A549 (cell line): Measurements from ENCODE around the gene SRF. TPM values are rescaled to one million over a fixed set of nuclear protein-coding genes. Genes with fewer than 3 reads are reported as not detected.

Experiments
- ATAC-seq, 2 experiments: fragments of 200-7000 bp in 1 of 2; fragments of >200 bp in 1 of 2; cut with Nextera tagmentation in 1 of 2; cut with Tn5 transposase in 1 of 2; 3 replicates each; pipeline versions ENCODE4 v1.8.0 to v1.9.1; 2018 to 2020; ENCODE audit warnings: mild to moderate bottlenecking in 1 of 2, moderate library complexity in 1 of 2
- CTCF ChIA-PET: fragments of 300-600 bp; sonication (Branson Sonifier 250); formaldehyde crosslinking; extraction: SDS; loops from one replicate; lab custom pipeline; 2021; ENCODE audit warnings: antibody characterized with exemption, inconsistent platforms; lab: Yijun Ruan, JAX
- POLR2A ChIA-PET: fragments of 350-600 bp; formaldehyde crosslinking; extraction: SDS; loops from one replicate; lab custom pipeline; 2021; ENCODE audit warnings: antibody characterized with exemption, inconsistent platforms; lab: Yijun Ruan, JAX
- DNase-seq, 2 experiments: peaks; one replicate each; pipeline versions ENCODE4 v3.0.0 to v3.0.0-alpha.2; 2011 to 2016; ENCODE audit warnings: low read depth in 1 of 2, low spot score in 1 of 2
- FAIRE-seq: peaks from 2 replicates; lab custom pipeline; 2011; peaks lifted over from hg19 to GRCh38; lab: Jason Lieb, UNC
- H3K27ac ChIP-seq, 2 experiments: fragments of >200 bp; sonication (Bioruptor Twin); formaldehyde crosslinking; 3 replicates each; pipeline ENCODE4 v1.5.1; 2016 to 2017
- H3K4me1 ChIP-seq: fragments of >200 bp; sonication (Bioruptor Twin); formaldehyde crosslinking; 3 replicates; pipeline ENCODE4 v1.6.1; 2016
- H3K4me2 ChIP-seq: fragments of >200 bp; sonication (Bioruptor Twin); formaldehyde crosslinking; 3 replicates; pipeline ENCODE4 v1.6.1; 2016
- H3K4me3 ChIP-seq: fragments of >200 bp; sonication (Bioruptor Twin); formaldehyde crosslinking; 3 replicates; pipeline ENCODE4 v1.5.1; 2016
- H3K9me3 ChIP-seq: fragments of >200 bp; sonication (Bioruptor Twin); formaldehyde crosslinking; 3 replicates; pipeline ENCODE4 v1.6.1; 2016
- CBX2 ChIP-seq: fragments of 200-600 bp; sonication (generic); IDR thresholded peaks from 2 replicates; pipeline ENCODE4 v1.6.1; 2016; ENCODE audit warnings: low read depth, mild to moderate bottlenecking, borderline replicate concordance
- CBX8 ChIP-seq: fragments of 200-600 bp; sonication (generic); IDR thresholded peaks from 2 replicates; pipeline ENCODE4 v1.6.1; 2016
- CHD2 ChIP-seq: fragments of 150-350 bp; IDR thresholded peaks from 2 replicates; pipeline ENCODE4 v1.6.1; 2014; ENCODE audit warnings: low read length; ENCODE audit not compliant: partially characterized antibody
- CHD4 ChIP-seq: fragments of 200-600 bp; sonication (generic); IDR thresholded peaks from 2 replicates; pipeline ENCODE4 v1.6.1; 2016; ENCODE audit warnings: antibody characterized with exemption, mild to moderate bottlenecking, borderline replicate concordance
- EHMT2 ChIP-seq: fragments of 200-600 bp; sonication (generic); IDR thresholded peaks from 2 replicates; pipeline ENCODE4 v1.6.1; 2016; ENCODE audit warnings: antibody characterized with exemption, low read depth, mild to moderate bottlenecking, moderate library complexity
- EP300 ChIP-seq, 2 experiments: fragments of >200 bp; sonication (Bioruptor Twin); formaldehyde crosslinking; IDR thresholded peaks; 2 replicates in 1 of 2; 3 replicates in 1 of 2; pipeline ENCODE4 v1.6.1; 2016 to 2017
- FOXS1 ChIP-seq: fragments of 250-450 bp; sonication (Bioruptor Pico); IDR thresholded peaks from 2 replicates; pipeline ENCODE4 v1.5.0; 2020; ENCODE audit warnings: mild to moderate bottlenecking, moderate library complexity
- GATA3 ChIP-seq: IDR thresholded peaks from 2 replicates; pipeline ENCODE4 v1.6.1; 2012; ENCODE audit warnings: borderline replicate concordance
- HDAC2 ChIP-seq: fragments of 200-600 bp; sonication (generic); IDR thresholded peaks from 2 replicates; pipeline ENCODE4 v1.6.1; 2016
- HEYL ChIP-seq: fragments of 250-450 bp; sonication (Bioruptor Pico); IDR thresholded peaks from 2 replicates; pipeline ENCODE4 v1.8.0; 2021; ENCODE audit warnings: mild to moderate bottlenecking, moderate library complexity
- HOXB13 ChIP-seq: fragments of 250-450 bp; sonication (Bioruptor Pico); IDR thresholded peaks from 2 replicates; pipeline ENCODE4 v1.5.0; 2020; ENCODE audit warnings: low read depth, mild to moderate bottlenecking, moderate library complexity
- JUN ChIP-seq, 2 experiments: fragments of >200 bp; sonication (Bioruptor Twin); formaldehyde crosslinking; IDR thresholded peaks; 2 replicates in 1 of 2; 3 replicates in 1 of 2; pipeline ENCODE4 v1.6.1; 2016 to 2017
- MYC ChIP-seq: IDR thresholded peaks from 2 replicates; pipeline ENCODE4 v1.6.1; 2012; ENCODE audit warnings: mild to moderate bottlenecking, inconsistent platforms, low read length, improper control_type of control experiment, borderline replicate concordance
- POLR2AphosphoS2 ChIP-seq: conservative IDR thresholded peaks from 2 replicates; pipeline ENCODE4 v1.6.1; 2012; ENCODE audit warnings: low read length, improper control_type of control experiment, inconsistent platforms
- RARB ChIP-seq: fragments of 250-450 bp; sonication (Bioruptor Pico); IDR thresholded peaks from 2 replicates; pipeline ENCODE4 v1.8.0; 2021; ENCODE audit warnings: mild to moderate bottlenecking, moderate library complexity
- RFX5 ChIP-seq: fragments of 450-650 bp; IDR thresholded peaks from 2 replicates; pipeline ENCODE4 v1.7.1; 2014; ENCODE audit warnings: antibody characterized with exemption, mild to moderate bottlenecking, moderate library complexity
- SREBF2 ChIP-seq: fragments of 450-650 bp; IDR thresholded peaks from 2 replicates; pipeline ENCODE4 v1.6.1; 2014; ENCODE audit warnings: mild to moderate bottlenecking, moderate library complexity
- TFCP2L1 ChIP-seq: fragments of 250-450 bp; sonication (Bioruptor Pico); IDR thresholded peaks from 2 replicates; pipeline ENCODE4 v1.5.0; 2021; ENCODE audit warnings: mild to moderate bottlenecking
- ZC3H11A ChIP-seq: fragments of 450-650 bp; IDR thresholded peaks from 2 replicates; pipeline ENCODE4 v1.6.1; 2014; ENCODE audit warnings: antibody characterized with exemption, mild to moderate bottlenecking
- ZSCAN20 ChIP-seq: fragments of 250-450 bp; sonication (Bioruptor Pico); IDR thresholded peaks from 2 replicates; pipeline ENCODE4 v1.8.0; 2022; ENCODE audit warnings: mild to moderate bottlenecking, moderate library complexity
- WGBS: methylation state at CpG from one replicate; pipeline ENCODE4 v1.1.6; 2017; ENCODE audit errors: missing lambda C conversion rate; 5-methylcytosine and 5-hydroxymethylcytosine counted together
- polyA plus RNA-seq, 4 experiments: library from polyadenylated mRNA; depleted of rRNA in 3 of 4; stranded (reverse); fragments of >200 nt; fragmentation: RNase III in 1 of 4; extraction: RNeasy Plus Mini Kit Qiagen cat#74134 plus additional on column Dnase treatment in 1 of 4; gene quantifications; 2 replicates in 3 of 4; 3 replicates in 1 of 4; pipeline ENCODE4 v1.2.3, GENCODE V29; 2011 to 2017
- TF ChIP-seq, protein P1 (sequence below): fragments of 250-450 bp; sonication (Bioruptor Pico); IDR thresholded peaks from 2 replicates; pipeline ENCODE4 v1.5.0; 2021; ENCODE audit warnings: mild to moderate bottlenecking, moderate library complexity, borderline replicate concordance
- TF ChIP-seq, protein P2 (sequence below): fragments of >200 bp; sonication (Bioruptor Twin); formaldehyde crosslinking; IDR thresholded peaks from 2 replicates; pipeline ENCODE4 v1.6.1; 2016
- TF ChIP-seq, protein P3 (sequence below): fragments of >200 bp; sonication (Bioruptor Twin); formaldehyde crosslinking; IDR thresholded peaks from 3 replicates; pipeline ENCODE4 v1.6.1; 2016

The SRF gene
- polyA plus RNA-seq, 2 of the 4 experiments (the other 2 are of a cell fraction) = 14.0 to 16.7 TPM

DNA sequence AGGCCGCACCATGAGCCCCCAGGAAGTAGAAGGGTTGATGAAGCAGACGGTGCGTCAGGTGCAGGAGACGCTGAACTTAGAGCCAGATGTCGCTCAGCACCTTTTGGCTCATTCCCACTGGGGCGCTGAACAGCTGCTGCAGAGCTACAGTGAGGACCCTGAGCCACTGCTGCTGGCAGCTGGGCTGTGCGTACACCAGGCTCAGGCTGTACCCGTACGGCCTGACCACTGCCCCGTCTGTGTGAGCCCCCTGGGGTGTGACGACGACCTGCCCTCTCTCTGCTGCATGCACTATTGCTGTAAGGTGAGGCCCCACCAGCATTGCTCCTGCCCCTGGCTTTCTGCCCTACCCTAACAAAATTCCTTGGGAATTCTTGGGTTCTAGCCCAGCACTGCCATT is 45.1 kb downstream of the SRF start (continued):
- TF ChIP-seq, protein P1, sequence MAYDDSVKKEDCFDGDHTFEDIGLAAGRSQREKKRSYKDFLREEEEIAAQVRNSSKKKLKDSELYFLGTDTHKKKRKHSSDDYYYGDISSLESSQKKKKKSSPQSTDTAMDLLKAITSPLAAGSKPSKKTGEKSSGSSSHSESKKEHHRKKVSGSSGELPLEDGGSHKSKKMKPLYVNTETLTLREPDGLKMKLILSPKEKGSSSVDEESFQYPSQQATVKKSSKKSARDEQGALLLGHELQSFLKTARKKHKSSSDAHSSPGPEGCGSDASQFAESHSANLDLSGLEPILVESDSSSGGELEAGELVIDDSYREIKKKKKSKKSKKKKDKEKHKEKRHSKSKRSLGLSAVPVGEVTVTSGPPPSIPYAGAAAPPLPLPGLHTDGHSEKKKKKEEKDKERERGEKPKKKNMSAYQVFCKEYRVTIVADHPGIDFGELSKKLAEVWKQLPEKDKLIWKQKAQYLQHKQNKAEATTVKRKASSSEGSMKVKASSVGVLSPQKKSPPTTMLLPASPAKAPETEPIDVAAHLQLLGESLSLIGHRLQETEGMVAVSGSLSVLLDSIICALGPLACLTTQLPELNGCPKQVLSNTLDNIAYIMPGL (CRISPR knock-in tag) = no peak
- TF ChIP-seq ZC3H11A (no peak), EHMT2 (no peak), MYC (no peak), CBX2 (no peak), HDAC2 (no peak), RARB (CRISPR knock-in tag) (no peak), EP300 (IDR thresholded peaks at IDR 0.05) (no peak), POLR2AphosphoS2 (no peak)

DNA sequence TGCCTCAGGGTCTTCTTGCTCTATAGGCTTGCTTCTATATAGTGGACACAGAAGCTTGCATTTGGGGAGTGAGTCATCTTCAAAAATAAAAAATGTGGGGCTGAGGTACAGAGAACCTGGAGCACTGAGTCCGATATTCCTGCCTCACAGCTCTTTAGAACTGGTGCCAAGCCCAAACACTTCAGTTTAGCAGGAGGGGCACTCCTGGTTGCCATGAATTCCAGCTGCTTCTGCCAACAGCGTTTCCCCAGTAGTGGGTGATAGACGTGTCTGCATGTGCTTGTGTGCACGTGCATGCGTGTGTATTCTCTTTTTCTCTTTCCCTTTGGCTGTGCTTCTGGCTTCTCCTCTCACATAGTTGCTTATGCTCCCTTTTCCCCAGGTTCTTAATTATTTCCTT is 46.3 kb downstream of the SRF start:
- Histone ChIP-seq H3K4me2 (no peak overlapping the region), H3K4me3 (no peak overlapping the region), H3K4me1 (no peaks in the 10 kb centered on the region), H3K9me3 (no peaks in the 10 kb centered on the region), H3K27ac (no peak overlapping the region)
- ChIA-PET POLR2A (no interaction called here), CTCF (interaction anchor here (5.3 kb wide), 1 partner anchor 12 kb away, joined by 38 read pairs; the partner anchor contains the start of gene DNPH1)
- 93% methylated on average over 5 of the region's 5 CpGs for WGBS
- ATAC-seq (no peak), FAIRE-seq (no peak), DNase-seq (no peak)
- TF ChIP-seq HOXB13 (CRISPR knock-in tag) = no peak
- no peak for TF ChIP-seq CBX8
- no peak for TF ChIP-seq RFX5
- TF ChIP-seq SREBF2 = no peak
- no peak for TF ChIP-seq HEYL (CRISPR knock-in tag)

DNA sequence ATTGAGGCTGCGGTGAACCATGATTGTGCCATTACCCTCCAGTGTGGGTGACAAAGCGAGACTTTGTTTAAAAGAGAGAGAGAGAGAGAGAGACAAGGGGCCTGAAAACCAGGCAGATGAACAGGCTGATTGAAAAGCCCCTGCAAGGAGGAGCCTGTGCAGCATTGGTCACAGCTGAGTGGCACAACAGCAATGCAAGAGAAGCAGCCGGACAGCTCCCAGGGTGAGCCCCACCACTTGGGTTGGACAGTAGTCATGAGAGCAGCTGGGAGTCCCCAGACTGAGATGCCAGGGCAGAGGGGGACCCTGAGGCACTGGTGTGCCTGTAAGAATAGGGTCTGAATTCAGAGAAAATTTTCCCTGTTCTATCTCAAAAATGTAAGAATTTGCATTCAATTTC is 48.0 kb downstream of the SRF start:
- no peak overlapping the region for H3K4me2 ChIP-seq
- FAIRE-seq = no peak
- ChIA-PET POLR2A (no interaction called here), CTCF (interaction anchor here (1.1 to 5.3 kb wide), 2 partner anchors 10 to 15 kb away, joined by 3 to 38 read pairs; partner anchors contain the start of gene DNPH1)
- no peak for DNase-seq
- no peak overlapping the region for H3K27ac ChIP-seq
- no peaks in the 10 kb centered on the region for H3K4me1 ChIP-seq
- H3K4me3 ChIP-seq = no peak overlapping the region
- whole genome bisulfite sequencing = 93% methylated on average over 3 of the region's 3 CpGs
- ATAC-seq = no peak
- no peaks in the 10 kb centered on the region for H3K9me3 ChIP-seq
- no peak for TF ChIP-seq HDAC2
- TF ChIP-seq CHD2 = no peak
- no peak for TF ChIP-seq GATA3
- TF ChIP-seq TFCP2L1 (CRISPR knock-in tag) = no peak
- no peak for TF ChIP-seq ZSCAN20 (CRISPR knock-in tag)
- TF ChIP-seq CHD4 = no peak
- TF ChIP-seq, protein P2, sequence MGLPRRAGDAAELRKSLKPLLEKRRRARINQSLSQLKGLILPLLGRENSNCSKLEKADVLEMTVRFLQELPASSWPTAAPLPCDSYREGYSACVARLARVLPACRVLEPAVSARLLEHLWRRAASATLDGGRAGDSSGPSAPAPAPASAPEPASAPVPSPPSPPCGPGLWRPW = no peak
- no peak for TF ChIP-seq CBX8
- TF ChIP-seq, protein P3, sequence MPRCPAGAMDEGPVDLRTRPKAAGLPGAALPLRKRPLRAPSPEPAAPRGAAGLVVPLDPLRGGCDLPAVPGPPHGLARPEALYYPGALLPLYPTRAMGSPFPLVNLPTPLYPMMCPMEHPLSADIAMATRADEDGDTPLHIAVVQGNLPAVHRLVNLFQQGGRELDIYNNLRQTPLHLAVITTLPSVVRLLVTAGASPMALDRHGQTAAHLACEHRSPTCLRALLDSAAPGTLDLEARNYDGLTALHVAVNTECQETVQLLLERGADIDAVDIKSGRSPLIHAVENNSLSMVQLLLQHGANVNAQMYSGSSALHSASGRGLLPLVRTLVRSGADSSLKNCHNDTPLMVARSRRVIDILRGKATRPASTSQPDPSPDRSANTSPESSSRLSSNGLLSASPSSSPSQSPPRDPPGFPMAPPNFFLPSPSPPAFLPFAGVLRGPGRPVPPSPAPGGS = no peak
- no peak for TF ChIP-seq JUN (IDR thresholded peaks at IDR 0.05)
- no peak for TF ChIP-seq FOXS1 (CRISPR knock-in tag)
- TF ChIP-seq RFX5 = no peak
- TF ChIP-seq, all 56 proteins: peak for 0
